ENCODE measurements around the gene ENTPD8.

- TF ChIP-seq CTCF (IDR thresholded peaks at IDR 0.05) (no peak), POLR2AphosphoS5 (IDR thresholded peaks at IDR 0.05) (no peak)
Measured at GRCh38 chr9:137435980-137436760, 5.0 kb downstream of the ENTPD8 start.
